Measurements from ENCODE around the gene MYL7.
"Not testable (repeated sequence)": the region's sequence is repeated elsewhere in the genome, so short reads cannot be mapped to it uniquely, and the experiment has no call there.

MYL7 gene, protein sequence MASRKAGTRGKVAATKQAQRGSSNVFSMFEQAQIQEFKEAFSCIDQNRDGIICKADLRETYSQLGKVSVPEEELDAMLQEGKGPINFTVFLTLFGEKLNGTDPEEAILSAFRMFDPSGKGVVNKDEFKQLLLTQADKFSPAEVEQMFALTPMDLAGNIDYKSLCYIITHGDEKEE

DNA sequence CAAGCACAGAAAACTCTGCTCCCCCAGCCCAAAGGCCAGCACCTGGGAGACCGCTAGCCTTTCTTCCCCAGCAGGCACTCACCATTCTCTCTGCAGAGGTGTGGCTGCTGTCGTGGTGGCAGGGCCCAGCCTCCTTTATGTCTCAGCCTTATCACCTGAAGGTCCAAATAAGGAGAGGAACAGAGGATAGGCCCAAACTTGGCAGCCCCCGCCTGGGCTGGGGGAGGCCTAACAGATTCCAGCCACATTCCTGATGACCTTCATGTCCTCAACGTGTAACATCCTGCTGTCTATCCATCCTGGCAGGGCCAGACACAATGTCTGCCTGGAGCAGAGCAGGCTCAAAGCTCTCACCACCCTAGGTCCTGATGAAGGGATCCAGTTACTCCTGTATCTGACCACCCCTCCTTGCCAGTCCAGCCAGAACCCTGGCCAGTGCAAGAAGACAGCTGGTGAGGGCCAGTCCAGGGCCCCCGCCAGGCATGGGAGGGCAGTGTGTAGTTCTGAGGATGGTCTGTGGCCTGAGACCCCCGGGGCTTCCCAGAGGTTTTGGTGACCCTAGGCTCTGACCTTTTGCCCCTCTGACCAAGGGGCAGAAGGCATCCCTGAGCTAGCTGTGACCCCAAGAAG, at the start of gene MYL7:
Gene MYL7, minus strand, starts transcription at position 112 of the 630 bp plus-strand sequence. Its CDS starts 27 bp downstream, at position 85.
- no peak for FAIRE-seq
- no peak for DNase-seq (ENCODE audit: insufficient read length, low spot score)

DNA sequence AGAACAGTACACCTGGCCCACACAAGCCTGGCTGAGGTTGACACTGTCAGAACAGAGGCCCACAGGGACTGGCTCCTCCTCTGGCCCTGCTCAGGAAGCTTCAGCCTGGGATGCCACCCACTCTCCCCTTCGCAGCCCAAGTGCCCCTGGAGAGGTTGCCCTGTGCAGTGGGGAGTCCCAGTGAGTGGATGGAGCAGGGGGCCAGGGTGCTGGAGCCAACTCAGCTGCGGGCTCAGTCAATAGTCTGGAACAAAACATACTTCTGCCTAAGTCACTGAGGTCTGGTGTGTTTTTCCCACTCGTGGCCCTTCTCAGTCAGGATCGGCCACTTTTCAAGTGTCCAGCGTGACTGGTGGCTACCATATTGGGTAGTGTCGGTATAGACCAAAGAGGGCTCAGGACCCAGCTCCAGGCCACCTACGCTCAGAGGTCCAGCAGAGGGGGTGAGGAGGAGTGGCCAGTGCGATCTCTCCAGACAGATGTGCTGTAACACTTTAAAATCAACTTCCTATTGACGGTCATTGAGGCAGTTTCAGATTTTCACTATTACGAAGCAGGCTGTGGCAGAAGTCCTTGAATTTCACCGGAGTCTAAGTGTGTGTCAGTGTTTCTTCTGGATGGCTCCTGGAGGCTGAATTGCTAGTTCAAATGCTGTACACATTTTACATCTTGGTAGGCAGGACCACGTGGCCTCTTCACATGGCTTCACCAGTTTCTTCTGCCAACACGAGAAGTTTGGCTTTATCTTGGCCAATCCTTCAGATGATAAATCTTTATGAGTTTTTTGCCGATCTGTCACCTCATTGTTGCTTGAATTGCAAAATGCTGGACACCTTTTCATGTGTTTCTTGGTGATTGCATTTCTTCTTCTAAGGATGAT, 49.1 kb upstream of the MYL7 start:
- DNase-seq (ENCODE audit: insufficient read length, low spot score) (no peak), FAIRE-seq (no peak)

DNA sequence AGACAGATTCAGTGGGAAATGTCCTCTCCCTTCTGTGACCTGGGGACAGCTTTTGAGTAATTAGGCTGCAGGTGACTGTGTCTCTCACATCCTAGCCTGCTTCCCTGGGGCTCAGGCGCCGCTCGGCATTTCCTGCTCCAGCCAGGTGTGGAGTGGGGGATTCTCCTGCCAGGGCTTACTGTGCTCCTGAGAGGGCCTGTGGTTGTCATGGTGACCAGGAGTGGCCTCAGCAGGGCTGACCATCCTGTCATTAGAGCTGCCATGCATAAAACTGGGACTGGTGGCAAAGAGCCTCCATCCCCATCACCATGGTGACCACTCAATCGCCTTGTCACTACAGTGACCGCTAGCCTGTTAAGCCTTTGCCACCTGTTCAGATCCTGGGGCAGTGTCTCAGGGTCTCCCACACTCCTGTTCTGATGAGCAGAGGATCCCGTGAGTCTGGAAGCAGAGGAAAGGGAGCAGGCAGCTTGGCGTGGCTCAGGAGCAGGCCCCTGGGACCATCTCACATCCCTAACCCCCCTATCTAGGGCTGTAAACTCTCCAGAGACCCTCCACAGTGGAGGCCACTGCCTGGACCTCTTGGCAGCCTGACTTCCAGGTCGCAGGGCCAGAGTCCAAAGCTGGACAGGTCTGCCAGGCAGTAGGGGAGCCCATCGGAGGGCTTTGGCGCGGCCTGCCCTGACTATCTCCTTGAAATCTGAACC, 48.3 kb upstream of the MYL7 start, which contains the start of gene GCK:
Gene GCK, minus strand, starts transcription at position 154 of the 707 bp plus-strand sequence. CDS start 486 bp downstream, outside the sequence.
- DNase-seq (ENCODE audit: insufficient read length, low spot score) (no peak), FAIRE-seq (no peak)

DNA sequence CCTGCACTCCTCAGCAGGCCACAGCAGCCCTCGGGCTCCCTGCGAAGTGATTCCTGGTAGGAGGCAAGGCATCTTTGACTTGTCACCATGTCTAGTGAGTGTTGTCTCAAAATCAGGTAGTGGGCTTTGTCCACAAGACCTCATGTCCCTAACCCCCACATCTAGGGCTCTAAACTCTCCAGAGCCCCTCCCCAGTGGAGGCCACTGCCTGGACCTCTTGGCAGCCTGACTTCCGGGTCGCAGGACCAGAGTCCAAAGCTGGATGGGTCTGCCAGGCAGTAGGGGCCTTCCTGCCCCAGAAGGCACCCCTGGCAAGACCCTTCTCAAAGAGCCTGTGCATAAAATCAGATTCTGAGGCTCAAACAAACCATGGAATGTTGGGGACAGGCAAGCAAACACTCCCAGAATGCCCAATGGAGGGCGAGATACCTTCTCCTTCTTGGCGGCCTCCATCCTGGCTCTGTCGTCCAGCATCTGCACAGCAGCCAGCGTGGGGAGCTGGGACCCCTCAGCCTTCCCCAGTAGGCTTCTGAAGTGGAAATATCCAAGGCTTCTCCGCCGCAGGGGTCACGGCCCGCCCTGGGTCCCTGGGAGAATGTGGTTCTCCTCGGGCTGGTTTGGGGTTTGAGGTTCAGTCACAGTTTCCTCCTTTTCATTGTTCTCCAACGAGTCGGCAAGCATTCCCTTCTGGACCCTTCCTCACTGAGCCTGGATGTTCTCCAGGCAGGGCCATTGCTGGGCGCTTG, 47.5 kb upstream of the MYL7 start:
- DNase-seq (ENCODE audit: insufficient read length, low spot score) (no peak), FAIRE-seq (no peak)

DNA sequence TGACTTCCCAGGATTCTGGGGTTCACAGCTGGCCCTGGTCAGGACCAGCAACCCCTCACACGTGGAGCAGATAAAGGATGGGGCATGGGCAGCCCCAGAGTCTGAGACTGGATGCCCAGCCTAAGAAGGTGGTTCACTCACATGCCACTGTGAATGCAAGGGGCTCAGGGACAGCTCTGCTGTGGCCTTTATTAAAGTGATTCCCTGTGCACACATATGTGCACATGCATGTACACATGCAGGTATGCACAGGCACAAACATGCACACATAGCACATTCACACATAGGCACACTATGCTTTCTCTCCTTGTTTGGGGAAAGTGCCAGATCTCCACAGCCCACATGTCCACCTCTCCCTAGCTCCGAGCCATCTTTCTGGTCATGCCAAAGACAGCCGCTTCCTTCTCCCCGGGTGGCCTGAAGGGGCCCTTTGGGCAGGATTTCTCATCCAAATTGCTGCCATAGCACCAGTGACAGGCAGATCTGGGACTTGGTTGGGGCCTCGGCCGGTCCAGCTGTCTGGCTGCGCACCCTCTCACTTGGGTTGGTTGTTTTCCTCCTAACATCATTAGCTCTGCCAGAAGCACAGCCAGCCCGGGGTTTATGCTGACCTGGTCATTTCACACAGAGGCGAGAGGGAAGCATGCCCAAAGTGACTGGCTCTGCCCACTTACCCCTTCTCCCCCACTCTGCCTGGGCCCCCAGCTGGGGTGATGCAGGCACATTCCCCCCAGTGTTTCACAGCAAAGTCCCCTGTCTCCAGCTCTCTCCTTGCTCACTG, 46.7 kb upstream of the MYL7 start:
- DNase-seq (ENCODE audit: insufficient read length, low spot score) = no peak
- no peak for FAIRE-seq

DNA sequence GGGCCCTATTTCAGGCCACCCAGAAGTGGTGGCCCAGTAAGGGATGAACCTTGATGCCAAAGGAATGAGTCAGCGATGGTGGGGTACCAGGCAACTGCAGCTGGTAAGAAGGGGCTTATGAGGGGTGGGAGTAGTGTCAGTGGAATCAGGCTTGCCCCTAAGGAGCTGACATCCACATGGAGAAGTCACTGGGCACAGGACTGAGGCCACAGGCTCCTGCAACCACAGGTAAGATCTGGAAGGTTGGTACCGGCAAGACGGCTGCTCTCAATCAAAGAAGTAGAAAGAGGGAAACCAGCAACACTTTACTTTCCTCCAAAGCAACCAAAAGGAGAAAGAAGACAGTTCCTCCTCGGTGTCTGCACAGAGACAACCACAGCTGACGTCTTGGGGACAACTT, 45.6 kb upstream of the MYL7 start:
- no peak for DNase-seq (ENCODE audit: insufficient read length, low spot score)
- FAIRE-seq = no peak

DNA sequence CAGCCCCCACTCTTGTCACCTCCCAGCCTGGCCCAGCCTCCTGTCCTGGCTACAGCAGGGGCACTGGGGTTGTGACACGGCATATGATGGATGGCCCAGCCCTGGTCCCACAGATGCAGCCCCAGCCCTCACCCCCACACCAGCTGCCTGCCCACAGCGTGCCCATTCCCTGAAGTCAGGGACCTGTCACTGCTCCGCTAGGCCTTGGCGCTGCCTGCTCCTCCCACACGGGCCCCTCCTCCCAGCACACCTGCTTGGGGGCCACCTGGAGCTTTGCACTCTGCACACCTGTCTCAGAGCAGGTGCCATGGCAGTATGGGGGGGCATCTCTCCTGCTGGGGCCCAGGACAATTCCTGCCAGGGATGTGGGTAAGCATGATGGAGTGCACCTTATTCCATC, 44.6 kb upstream of the MYL7 start:
- no peak for DNase-seq (ENCODE audit: insufficient read length, low spot score)
- FAIRE-seq = no peak

DNA sequence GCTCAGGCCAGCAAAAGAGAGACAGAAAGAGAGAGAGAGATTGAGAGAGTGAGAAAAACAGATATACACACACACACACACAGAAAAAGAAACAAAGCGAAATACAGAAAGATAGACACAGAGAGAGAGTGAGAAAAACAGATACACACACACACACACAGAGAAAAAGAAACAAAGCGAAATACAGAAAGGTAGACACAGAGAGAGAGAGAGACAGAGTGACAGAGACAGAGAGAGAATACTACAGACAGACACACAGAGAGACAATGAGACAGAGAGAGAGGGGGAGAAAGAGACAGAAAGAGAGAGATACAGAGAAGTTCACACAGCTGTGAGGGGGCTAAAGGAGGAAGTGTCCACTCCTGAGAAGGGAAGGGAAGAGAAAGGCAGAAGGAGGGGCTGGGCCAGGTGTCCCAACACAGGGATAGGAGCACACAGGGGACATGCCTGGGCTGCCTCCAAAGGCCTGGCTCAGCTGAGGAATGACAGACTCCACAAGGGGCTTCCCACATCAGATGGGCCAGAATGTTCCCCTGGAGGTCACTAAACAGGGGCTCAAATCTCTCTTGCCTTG, 43.8 kb upstream of the MYL7 start:
- DNase-seq (ENCODE audit: insufficient read length, low spot score) (no peak), FAIRE-seq (no peak)

DNA sequence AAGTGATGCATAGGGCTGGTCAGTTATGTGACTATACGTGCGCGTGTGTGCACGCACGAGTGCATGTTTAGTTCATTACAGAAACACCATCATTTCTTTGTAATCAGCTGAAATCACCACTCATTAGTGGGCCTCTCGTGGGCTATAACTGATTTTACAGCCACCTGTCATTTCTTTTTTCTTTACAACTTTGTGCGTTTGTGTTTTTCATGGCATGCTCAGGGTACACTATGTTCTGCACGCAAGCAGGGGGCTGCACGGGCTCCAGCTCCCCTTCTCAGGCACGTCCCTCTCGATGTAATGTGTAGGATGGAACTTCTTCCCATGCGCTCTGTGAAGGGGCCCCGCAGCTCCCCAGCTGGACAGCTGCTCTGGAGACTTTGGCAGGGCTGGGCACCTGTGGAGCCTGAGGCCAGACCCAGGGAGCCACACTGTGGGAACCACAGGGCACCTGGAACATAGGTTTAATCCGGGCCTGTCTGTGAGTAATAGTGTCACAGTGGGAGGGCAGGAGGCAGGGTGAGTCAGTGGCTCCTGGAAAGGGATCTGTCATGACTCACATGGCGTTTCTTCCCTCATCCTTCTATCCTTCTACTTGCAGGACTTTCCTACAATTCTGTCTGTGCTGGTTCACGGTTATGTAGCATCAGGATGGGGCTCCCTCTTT, 43.2 kb upstream of the MYL7 start:
- FAIRE-seq = peak; percentile 94
- DNase-seq (ENCODE audit: insufficient read length, low spot score) = peak; percentile 71

DNA sequence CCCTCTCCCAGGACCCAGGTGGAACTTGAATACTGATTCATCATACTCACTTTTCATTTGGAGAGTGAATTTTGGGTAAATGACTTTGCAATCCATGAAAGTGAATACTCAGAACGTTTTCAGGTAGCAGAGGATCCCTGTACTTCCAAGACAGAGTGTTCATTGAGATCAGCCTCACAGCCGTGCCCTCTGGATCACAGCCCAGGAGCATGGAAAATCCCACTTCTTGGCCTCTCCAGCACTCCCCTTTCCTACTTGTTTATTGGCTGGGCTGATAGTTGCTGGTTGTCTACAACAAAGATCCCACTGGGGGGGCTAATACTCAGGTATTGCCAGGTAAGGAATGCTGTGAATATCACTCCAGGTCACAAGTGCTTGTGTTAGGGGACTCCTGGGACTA, 42.3 kb upstream of the MYL7 start:
- no peak for DNase-seq (ENCODE audit: insufficient read length, low spot score)
- no peak for FAIRE-seq

DNA sequence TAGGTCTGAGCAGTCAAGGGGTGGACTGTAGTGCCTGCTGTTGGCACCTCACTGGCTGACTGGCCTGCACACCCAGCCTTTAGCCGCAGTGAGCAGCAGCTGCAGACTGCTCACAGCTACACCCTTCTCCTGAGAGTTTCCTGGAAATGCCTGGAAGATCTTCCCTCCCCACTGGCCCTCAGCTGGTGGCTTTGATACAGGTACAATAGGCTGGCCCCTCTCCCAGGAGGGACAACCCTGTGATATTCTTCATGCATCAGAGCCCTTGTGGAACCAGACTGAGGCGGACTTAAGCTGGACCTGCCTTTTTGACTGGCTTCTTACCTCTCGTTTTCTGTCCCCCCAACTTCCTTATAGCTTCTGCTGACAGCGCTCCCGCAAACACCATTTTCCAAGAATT, 41.7 kb upstream of the MYL7 start:
- FAIRE-seq = no peak
- DNase-seq (ENCODE audit: insufficient read length, low spot score) = no peak

DNA sequence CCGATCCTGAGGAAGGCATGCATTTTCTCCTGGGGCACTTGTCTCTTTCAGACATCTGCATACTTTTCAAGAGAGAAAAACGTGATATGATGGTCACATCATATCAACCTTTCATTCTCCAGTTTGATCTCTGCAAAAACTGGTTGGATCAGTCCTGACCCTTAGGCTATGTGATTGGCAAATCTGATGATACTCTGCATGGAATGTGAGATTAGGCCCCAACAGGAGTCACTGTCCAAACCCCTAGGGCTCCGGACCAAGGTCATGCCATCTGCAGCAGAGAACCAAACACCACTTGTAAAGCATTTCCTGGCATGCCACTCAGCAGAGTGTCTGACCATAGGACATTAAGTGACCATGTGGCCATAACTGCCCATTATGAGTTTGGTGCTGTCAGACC, 39.5 kb upstream of the MYL7 start:
- no peak for DNase-seq (ENCODE audit: insufficient read length, low spot score)
- no peak for FAIRE-seq

DNA sequence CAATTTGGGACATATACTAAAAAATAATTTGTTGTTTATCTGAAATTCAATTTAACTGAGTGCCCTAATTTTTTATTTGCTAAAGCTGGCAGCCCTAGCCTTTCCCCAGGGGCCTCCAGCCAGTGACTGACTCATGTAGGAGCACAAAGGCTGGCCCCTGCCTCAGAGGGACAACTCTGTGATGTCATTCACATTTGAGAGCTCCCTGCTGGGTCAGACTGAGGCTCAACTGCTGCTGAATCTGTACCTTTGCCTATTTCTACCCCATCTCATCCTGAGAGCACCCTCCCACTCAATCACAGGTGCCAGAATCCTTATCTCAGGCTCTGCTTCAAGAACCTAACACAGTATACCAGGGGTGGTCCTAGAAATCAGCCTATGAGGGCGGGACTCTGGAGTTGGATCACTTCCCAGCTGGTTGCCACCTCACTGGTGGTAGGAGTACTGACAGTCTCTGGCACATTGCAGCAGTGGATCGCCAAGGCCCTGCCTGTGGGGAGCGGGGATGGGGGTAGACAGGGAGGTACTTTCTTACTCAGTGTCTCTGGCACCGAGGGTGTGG, 36.5 kb upstream of the MYL7 start:
- no peak for FAIRE-seq
- DNase-seq (ENCODE audit: insufficient read length, low spot score) = no peak

DNA sequence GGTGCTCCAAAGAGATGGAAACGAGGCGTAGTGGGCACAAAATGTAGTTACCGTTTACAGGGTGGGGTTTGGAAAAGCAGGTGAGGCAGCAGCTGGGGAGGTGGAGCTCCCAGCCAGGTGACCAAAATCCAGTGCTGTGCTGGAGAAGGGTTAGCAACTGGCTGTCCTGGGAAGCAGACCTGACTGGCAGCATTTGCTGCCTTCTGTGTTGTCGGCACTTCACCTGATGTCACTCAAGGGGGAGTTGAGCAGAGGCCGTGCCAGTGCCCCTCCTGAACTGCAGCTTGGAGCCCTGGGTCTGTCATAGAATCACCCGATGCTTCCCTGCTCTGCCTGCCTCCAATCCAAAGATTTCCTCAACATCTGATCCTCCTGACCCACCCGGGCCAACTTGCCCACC, 35.4 kb upstream of the MYL7 start:
- DNase-seq (ENCODE audit: insufficient read length, low spot score) (no peak), FAIRE-seq (no peak)

DNA sequence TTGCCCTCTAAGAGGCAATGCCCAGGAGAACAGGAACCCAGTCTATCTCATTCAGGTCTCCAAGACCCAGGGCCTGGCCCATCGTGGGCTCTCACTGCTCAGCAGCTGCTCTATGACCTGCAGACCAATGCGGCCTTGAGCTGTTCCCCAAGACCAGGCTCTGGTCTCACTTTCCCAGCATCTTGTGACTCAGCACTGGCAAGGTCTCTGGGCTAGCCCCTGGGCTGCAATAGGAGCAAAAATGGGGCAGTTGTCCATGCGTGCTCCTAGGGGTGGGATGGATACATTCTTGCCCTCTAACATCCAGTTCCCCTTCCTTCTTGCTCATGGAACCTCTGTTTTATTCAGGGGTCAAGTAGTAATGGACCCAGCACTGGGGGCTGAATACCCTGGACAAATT, 34.6 kb upstream of the MYL7 start:
- no peak for DNase-seq (ENCODE audit: insufficient read length, low spot score)
- no peak for FAIRE-seq

DNA sequence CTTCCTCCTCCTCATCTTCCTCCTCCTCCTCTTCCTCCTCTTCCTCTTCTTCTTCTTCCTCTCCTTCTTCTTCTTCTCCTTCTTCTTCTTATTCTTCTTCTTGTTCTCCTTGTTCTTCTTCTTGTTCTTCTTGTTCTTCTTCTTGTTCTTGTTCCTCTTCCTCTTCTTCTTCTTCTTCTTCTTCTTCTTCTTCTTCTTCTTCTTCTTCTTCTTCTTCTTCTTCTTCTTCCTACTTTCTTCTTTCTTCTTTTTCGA, 33.5 kb upstream of the MYL7 start:
- not testable (repeated sequence) for FAIRE-seq; DNase-seq (ENCODE audit: insufficient read length, low spot score)

DNA sequence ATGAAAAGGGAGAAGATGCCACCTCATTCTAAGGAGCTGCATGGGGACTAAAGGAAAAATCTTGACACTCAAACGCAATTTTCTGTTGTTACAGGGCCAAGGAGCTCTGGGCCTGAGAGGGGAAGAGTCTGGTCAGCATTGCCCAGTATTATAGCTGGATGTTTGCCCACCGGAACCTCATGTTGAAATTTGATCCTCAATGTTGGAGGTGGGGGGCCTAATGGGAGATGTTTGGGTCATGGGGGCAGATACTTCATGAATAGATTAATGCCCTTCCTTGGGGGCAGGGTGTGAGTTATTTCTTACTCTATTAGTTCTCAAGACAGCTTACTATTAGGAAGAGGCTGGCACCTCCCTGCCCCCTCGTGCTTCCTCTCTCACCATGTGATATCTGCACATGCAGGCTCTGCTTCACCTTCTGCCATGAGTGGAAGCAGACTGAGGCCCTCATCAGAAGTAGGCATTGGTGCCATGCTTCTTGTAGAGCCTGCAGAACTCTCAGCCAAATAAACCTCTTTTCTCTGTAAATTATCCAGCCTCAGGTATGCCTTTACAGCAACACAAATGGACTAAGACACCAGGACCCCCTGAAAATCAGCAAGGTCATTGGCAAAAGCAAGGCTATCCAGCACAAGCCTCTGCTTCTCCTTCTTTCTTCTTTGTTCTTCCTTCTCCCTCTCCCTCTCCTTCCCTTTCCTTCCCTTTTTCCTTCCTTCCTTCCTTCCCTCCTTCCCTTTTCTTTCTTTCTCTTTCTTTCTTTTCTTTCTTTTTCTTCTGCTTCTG, 33.0 kb upstream of the MYL7 start:
- FAIRE-seq = no peak

More for the DNA sequence above, 33.0 kb upstream of the MYL7 start:
- no peak for DNase-seq (ENCODE audit: insufficient read length, low spot score)

All from HTR-8/SVneo (cell line).